Measurements from ENCODE around the gene NUDT6.
"Not testable (repeated sequence)": the region's sequence is repeated elsewhere in the genome, so short reads cannot be mapped to it uniquely, and the experiment has no call there.

Gene NUDT6

GRCh38 chr4:122921971-122922876 is at the start of gene NUDT6:
Gene NUDT6, minus strand, starts transcription at chr4:122922597. Its CDS starts 25 bp downstream, at chr4:122922572.
- peak; percentile 70 for DNase-seq

DNA sequence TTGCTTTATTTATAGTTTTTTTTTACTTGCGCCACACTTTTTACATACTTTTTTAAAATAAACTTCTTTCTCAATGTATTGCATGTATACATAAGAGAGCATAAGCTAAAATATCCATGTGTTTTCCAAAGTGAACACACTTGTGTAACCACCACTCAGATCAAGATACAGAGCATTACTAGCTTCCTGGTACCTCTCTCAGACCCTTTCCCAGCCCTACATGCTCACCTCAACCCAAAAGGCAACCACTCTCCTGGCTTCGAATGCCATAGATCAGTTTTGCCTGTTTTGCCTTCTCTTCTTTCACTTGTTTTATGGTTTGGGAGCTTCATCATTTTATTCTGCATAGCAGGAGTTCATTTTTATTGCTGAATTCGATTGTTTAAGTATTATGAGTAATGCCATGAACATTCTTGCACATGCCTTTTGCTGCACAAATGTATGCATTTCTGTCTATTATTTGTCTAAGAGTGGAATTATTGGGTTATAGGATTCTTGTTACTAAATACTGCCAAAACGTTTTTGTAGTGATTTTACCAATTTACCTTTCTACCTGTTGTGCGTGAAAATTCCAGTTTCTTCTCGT is 45.9 kb upstream of the NUDT6 start:
- no peak for DNase-seq

GRCh38 chr4:122967231-122967630 is 44.8 kb upstream of the NUDT6 start:
- DNase-seq = no peak

DNA sequence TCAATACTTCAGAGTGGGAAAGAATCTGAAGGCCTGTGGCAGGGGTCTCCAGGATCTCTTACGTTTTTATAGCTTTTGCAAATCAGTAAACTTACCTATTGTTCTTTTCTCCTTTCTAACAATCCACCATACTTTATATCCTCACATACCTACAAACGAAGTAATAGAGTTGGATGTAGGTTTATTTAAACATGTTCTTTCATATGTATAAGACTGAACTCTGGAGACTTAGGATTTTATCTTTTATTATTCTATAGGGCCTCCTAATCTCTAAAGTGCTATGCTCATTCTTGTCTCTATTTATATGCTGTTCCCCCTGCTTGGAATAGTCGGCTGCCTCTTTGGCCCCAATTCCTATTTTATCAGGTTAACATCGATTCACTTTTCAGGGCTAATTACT is 43.8 kb upstream of the NUDT6 start:
- DNase-seq = no peak

DNA sequence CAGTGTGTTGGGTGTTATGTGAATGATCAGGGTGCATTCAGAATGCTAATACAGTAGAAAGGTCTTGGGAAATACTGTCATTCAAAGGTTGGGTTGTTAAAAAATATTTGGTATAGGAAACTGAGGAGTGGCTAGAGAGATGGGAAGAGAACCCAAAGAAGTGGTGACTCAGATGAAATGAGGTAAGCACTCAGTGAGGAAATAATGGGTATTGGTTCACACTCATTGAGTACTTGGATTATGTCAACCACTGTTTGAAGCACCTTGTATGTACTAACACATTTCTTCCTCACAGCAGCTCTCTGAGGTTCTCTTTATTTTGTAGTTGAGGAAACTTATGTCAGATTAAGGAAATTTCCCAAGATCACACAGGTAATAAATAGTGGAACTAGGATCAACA is 40.8 kb upstream of the NUDT6 start:
- no peak for DNase-seq

DNA sequence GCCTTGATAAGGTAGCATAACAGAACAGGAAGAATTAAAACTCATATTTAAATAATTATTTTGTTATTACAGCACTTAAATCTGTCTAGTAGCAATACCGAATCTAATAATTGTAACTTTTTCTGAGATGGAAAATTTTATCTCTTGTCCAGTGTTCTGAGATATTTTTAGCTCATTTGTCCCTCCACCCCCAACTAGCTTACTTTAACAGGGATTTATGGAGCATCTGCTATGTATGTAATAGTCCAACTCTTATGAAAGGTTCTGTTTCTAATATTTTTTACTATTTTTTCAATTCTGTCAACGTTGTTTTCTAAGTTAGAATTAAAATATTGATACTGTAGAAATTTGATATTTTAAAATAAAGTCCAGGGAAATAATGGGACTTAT is 38.2 kb upstream of the NUDT6 start:
- no peak for DNase-seq

DNA sequence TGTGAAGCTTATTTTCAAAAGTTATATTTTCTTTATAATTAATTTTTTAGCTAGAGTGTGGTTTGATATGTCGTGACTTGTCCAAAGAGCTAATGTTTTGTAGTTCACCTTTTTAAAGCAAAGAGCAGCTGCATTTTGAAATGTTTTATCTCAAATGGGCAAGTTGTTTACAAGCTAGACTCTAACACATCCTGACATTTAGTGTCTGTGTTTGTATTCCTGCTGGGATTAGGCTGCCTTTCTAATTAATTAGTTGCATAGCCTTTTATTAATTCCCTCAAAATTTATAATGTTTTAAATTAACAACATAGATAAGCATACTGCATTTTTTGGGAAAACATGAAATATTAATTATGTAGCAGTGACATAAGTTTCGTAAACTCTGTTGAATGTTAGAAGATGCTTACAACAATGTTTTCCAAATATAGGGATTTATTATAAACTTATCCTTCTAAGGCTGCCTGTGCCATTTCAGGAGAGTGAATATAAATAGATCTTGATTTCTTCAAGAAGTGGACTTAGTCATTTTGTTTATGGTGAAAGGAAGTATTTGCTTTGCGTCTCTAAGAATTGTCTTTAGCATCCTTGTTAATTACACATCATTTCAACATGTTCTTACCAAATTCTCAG is 37.7 kb upstream of the NUDT6 start:
- no peak for DNase-seq

- DNase-seq = no peak
These were observed 37.0 kb upstream of the NUDT6 start for GRCh38 chr4:122959441-122959840.

- DNase-seq = no peak
These were observed 36.1 kb upstream of the NUDT6 start for GRCh38 chr4:122958505-122958904.

GRCh38 chr4:122953924-122954323 is 31.5 kb upstream of the NUDT6 start:
- no peak for DNase-seq

DNA sequence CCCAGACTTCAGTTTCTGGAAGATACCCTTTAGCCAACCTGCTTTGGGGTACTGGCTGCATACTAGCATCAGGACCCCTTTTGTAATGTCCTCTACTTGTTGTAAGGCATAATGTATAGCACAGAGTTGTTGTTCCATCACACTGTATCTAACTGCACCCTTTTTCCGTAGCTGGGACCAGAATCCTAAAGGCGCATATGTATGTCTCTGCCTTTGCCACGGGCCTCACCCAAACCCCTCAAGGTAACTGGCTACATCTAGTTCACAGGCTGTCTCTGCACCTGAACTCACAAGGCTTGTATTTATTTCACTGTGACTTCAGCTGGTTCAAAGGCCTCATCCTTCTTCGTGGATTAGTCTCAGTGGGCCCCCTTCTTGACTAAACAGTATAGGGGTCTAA is 29.6 kb upstream of the NUDT6 start:
- no peak for DNase-seq

GRCh38 chr4:122948671-122949070 is 26.3 kb upstream of the NUDT6 start:
- no peak for DNase-seq

GRCh38 chr4:122946142-122946541 is 23.7 kb upstream of the NUDT6 start:
- no peak for DNase-seq

DNA sequence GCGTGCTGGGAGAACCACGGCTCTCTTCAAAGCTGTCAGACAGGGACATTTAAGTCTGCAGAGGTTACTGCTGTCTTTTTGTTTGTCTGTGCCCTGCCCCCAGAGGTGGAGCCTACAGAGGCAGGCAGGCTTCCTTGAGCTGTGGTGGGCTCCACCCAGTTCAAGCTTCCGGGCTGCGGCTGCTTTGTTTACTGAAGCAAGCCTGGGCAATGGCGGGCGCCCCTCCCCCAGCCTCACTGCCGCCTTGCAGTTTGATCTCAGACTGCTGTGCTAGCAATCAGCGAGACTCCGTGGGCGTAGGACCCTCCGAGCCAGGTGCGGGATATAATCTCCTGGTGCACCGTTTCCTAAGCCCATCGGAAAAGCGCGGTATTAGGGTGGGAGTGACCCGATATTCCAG is 22.7 kb upstream of the NUDT6 start:
- DNase-seq = not testable (repeated sequence)

- no peak for DNase-seq
These were observed 10.4 kb upstream of the NUDT6 start for GRCh38 chr4:122932763-122933162.

DNA sequence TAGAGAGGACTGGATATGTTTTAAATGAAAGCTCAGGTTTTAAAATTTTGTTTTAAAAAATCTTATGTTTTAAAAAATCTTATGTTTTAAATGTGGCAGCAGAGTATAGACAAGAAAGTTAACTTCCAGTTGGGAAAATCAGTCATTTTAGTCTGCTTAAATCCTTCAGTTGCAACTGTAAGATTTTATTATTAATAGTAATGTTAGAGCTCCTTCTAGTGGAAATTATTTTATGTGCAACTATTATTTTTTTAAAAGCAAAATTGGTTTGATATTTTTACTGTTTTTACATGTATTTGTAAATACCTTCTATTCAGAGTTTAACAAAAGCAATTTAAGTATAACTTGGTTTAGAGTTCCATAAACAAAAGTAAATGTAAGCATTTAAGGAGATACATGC is 8.5 kb upstream of the NUDT6 start:
- no peak for DNase-seq

DNA sequence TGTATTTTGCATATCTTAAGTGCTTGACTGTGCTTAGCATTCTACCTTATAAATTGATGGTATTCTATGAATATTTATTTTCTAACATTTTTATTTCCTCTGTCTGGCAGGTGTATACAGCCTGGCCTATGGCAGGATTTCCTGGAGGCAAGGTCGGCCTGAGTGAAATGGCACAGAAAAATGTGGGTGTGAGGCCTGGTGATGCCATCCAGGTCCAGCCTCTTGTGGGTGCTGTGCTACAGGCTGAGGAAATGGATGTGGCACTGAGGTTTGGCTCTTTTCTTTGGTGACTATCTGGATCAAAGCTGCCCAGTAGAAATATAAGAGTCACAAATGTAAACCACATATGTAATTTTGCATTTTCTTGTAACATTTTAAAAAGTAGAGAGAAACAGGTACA is 6.5 kb upstream of the NUDT6 start:
- DNase-seq = no peak

- peak; percentile 82 for DNase-seq
These were observed 597 bp upstream of the NUDT6 start for GRCh38 chr4:122922877-122923511.

- DNase-seq = no peak
These were observed 1.1 kb downstream of the NUDT6 start for GRCh38 chr4:122921300-122921699.

GRCh38 chr4:122920473-122920872 is 1.9 kb downstream of the NUDT6 start:
- DNase-seq = no peak

DNA sequence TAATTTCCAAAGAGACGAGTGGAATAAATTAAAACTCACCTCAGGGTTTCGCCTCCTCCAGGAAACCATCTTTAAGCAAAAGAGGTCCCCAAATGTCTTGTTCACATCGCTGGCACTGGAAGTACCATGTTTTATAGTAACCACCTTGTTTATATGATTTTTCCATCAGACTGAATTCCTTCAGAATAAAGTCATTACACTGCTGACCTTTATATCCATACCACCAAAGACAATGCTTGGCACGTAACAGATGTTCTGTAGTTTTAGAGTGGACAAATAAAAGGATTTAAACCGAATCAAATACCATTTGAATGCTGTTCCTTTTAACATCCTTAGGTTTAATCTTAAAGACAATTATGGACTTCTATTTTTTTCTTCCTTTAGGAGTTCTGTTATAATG is 4.7 kb downstream of the NUDT6 start:
- no peak for DNase-seq

DNA sequence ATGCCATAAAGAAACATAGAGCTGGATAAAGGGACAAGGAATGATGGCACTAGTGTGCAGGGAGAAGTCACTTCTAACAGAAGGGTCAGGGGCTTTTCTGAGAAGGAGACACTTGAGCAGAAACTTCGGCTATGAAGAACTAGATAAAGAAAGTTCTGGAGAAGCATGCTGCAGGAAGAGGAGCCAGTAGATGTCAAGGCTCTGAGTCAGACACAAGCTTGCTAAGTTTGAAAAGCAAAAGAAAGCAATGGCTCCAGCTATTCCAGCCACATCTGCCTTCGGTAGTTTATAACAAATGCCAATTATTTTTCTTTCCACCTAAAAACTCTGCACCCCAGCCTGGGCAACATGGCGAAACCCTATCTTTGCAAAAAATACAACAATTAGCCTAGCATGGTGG is 7.5 kb downstream of the NUDT6 start:
- DNase-seq = no peak

- peak; percentile 44 for DNase-seq
These were observed 8.0 kb downstream of the NUDT6 start for GRCh38 chr4:122914292-122914904.

All from RPMI8226 (cell line).